Stimulated activated CD8-positive, alpha-beta memory T cell treated with anti-CD3 and anti-CD28 coated beads, Interleukin-12 subunit alpha, Interleukin-12 subunit beta, amount 100 ng/mL, for 24 hours (primary cell): ENCODE measurements around the gene GGA2.
"Not testable (repeated sequence)": the region's sequence is repeated elsewhere in the genome, so short reads cannot be mapped to it uniquely, and the experiment has no call there.

Experiments
- DNase-seq: peaks from one replicate; pipeline ENCODE4 v3.0.0-alpha.2; 2020; ENCODE audit errors: extremely low read depth

Gene GGA2

GRCh38 chr16:23469814-23470213 lies 40.5 kb downstream of the GGA2 start:
- DNase-seq: no peak

DNA sequence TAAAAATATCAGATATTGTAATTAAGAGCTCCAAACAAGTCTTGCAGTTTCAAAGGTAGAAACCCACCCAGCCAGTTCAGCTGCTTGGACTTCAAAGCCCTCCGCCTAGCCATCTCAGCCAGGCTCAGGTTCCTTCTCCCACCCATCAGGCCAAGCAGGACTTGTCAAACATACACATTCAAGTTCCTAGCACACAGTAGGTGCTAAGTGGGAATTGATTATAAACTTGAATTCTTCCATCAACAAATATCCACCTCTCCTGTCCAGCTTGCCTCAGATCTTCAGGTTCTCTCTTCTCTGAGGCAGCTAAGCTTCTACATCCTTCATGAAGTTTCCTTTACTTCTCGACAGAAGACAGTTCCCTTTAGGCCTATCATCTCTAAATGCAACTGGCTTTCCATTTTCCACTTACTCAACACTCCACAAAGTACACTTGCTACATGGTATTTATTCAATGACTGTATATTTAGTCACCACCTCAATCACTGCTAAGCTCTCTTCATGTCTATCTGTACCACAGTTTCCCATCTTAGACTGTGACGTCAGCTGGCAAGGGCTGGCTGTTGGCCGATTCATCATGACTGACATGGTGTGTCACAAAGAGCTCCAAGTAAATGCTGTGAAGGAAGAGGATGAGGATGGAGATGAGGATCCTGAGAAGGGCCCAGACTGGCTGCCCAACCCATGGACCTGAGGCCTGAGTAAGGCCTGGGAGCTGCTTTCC lies 44.0 kb downstream of the GGA2 start:
- DNase-seq: no peak

- no peak for DNase-seq
These were observed 45.1 kb downstream of the GGA2 start for GRCh38 chr16:23465179-23465578.

DNA sequence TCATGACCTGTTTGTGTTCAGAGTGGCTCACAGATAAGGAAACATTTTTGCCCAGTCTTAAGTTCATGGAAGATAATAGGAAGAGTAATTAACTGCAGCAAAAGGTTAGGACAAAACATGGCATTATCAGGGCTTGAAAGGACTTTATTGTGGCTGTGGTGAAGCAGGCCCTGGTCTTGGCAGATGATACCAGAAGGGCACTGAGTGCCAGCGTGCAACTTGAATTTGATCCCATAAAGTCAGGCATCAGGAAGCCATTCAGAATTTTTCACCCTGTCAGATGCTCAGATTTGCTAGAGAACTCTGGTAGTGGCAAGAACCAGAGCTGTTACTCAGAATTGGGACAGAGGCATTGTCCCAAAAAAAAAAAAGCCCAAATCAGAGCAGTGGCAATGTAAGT lies 46.1 kb downstream of the GGA2 start:
- no peak for DNase-seq

DNA sequence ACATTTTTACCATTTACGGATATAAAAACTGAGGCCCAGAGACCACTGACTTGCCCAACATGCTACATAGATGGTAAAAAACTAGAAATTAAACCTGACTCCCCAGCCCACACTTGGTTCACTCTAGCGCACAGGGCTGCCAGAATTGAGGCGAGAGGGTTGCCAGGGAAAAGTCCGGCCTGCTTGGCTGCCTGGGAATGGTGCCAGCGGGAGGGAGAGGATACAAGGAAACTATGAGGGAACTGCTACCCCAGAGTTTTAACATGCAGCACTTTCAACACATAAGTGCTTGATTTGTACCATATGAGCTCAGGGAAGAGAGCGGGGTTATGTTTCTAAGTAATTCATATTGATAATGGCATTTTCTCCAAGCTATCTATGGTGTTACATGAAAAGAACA lies 47.3 kb downstream of the GGA2 start:
- DNase-seq: not testable (repeated sequence)

DNA sequence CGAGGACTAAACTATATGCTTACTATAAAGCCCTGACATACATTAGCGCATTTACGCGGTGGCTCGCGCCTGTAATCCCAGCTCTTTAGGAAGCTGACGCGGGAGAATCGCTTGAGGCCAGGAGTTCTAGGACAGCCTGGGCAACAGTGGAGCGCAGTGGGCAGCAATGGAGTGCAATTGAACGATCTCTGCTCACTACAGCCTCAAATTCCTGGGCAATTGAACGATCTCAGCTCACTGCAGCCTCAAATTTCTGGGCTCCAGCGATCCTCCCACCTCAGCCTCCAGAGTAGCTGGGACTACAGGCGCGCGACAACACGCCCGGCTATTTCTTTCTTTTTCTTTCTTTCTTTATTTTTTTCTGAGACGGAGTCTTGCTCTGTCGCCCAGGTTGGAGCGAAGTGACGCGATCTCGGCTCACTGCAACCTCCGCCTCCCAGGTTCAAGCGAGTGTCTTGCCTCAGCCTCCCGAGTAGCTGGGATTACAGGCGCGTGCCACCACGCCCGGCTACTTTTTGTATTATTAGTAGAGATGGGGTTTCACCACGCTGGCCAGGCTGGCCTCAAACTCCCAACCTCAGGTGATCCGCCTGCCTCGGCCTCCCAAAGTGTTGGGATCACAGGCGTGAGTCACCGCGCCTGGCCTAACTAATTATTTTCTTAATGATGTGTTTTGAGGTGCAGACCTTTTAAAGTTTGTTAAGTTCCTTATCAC lies 56.8 kb downstream of the GGA2 start:
- DNase-seq: no peak

- peak; percentile 66 for DNase-seq
These were observed 57.5 kb downstream of the GGA2 start, which contains the start of gene COG7 for GRCh38 chr16:23452572-23453337. Gene COG7, minus strand, starts transcription at chr16:23453189. Its CDS starts 195 bp downstream, at chr16:23452994.

DNA sequence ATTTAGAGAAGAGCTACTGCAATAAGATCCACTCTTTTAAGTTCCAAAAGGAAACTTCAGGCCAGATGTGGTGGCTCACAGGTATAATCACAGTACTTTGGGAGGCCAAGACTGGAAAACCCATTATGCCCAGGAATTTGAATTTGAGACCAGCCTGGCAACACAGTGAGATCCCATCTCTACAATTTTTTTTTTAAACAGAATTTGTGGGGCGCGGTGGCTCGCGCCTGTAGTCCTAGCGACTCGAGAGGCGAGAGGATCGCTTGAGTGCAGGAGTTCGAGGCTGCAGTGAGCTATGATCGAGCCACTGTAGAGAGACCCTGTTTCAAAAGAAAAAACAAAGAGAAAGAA lies 58.1 kb downstream of the GGA2 start:
- DNase-seq: no peak

GRCh38 chr16:23448392-23448791 lies 61.9 kb downstream of the GGA2 start:
- no peak for DNase-seq

DNA sequence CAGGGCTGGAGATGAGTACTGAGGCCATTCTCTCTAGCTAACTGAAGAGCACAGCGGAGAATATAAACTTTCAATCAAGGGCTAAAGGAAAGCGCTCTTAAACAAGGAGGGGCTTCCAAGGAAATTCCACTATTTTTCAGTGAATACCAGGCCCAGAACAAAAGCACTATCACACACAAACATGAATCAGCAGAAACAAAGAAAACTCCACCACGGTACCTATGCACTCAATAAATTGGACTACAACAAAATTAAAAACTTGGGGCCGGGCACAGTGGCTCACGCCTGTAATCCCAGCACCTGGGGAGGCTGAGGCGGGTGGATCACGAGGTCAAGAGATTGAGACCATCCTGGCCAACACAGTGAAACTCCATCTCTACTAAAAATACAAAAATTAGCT lies 72.8 kb downstream of the GGA2 start:
- DNase-seq: not testable (repeated sequence)

DNA sequence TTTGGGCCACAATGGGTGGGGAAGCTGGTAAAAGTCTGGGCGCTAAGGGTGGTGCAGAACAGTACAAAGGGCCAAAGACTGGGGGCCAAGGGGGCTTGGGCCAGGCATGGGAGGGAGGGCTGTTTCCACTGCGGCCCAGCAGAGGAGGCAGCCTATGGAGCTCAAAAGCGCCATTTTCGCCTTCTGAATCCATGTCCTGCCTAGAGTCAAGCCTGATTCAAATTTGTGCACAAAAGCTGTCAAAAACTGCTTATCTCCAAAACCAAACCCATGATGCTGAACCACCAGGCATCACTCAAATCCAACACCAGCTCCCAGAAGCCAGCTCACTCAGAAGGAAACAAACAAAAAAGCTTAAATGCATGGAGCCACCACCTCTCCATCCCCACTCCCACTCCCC lies 73.3 kb downstream of the GGA2 start:
- DNase-seq: no peak

GRCh38 chr16:23435500-23435899 lies 74.8 kb downstream of the GGA2 start:
- peak; percentile 12 for DNase-seq

DNA sequence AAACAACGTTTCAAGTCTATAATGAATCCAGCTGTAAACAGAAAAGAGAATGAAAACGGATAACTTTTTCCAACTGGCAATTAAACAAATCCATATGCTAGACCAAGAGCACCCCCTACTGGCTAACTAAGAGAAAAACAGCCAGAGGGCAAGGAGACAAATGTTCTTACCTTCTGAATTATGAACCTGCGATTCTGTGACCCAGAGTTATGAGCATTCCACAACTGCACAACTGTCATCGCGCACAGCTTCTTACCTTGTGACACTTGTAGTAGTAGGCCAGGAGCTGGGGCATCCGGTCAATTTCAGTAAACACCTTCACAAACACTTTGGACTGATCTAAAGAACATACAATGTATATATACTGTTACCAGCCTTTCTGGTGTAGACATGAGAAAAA lies 75.9 kb downstream of the GGA2 start:
- DNase-seq: no peak

DNA sequence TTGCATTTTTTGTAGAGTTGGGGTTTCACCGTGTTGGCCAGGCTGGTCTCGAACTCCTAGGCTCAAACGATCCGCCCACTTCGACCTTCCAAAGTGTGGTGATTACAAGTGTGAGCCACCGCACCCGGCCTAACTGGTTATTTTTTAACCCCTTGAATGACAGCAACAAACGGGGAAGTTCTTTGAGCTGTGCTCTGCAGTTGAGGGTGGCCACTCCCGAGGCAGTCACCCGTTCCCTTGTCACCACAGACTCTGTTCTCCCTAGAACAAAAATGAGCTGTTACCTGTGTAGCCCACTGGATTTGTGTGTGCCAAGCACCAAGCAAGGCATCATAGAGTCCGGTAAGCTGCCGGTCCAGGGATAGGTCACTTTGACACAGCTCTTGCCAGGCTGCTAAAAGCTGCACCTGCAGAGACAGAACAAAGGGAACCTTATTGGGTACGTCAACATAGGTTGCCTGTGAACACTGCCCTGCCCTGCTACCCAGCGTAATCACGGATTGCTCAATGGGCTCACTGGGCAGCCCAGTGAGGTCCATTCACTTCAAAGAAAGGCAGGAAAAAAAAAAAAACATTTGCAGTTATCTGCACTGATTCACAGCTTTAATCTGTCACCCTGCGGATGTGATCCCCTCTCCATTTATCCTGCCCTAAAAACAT lies 76.9 kb downstream of the GGA2 start:
- DNase-seq: no peak

DNA sequence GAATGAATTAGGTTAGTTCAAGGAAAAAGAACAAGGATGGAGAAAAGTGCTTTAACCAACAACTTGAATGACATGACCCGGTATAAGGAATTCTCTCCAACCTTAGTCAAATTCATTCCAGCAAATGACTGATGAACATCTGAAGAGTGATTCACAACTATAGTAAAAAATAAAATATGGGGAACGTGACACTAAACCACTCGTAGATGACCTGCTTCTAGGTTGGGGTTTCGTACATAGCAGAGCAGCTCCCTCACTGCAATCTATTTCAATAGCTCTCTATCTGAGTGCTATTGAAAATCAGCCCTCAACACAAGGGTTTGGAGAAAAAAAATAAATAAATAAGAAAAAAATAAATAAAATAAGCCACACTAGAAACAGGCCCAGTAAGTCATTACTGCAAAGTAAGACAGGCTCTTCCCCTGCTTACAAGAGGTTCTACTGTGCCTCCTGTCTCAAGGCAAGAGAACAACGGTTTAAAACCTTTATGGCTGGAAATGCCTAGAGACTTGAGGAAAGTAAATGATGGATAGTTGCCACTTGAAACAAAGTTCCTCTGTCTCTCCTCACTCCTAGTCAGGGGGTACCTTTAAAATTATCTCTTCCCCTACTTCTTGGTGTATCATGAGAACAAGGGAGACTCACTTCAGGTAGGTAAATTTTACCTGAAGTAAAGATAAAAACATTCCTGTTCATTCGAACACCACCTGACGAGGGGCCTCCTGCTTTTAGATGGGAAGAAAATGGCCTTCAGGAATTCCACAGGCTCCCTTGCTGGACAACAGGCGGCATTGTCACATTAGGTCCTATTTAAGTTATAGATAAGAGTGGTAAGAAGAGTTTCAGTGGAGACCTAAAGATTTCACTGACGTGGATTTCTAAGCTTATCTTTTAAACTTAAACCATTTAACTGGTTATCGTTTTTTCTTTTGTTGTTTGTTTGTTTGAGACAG lies 77.8 kb downstream of the GGA2 start:
- no peak for DNase-seq

GRCh38 chr16:23428351-23428750 lies 81.9 kb downstream of the GGA2 start:
- no peak for DNase-seq

- no peak for DNase-seq
These were observed 85.9 kb downstream of the GGA2 start for GRCh38 chr16:23424292-23424958.

DNA sequence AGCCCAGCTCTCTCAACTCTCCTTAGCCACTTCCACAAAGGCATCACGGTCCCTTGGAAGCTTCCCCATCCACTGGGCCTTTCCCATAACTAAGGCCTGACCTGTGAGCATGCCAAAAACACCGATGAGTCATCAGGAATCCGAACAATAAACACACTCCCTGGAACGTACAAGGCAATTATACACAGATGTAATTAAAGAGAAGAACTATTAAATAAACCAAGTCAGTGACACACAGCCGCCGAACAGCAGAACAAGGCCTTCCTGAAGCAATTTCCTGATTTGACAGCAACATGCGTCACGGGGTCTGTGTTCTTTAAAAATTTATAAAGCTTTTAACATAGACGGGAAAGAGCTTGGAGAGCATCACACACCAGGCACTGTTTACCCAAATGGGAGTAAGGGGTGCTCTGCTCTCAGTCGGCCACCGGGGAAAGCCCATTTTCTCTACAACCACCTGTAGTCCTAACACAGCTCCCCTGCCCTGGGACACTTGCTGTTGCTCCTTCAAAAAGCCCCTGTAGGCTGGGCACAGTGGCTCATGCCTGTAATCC lies 86.7 kb downstream of the GGA2 start:
- no peak for DNase-seq

GRCh38 chr16:23420011-23420410 lies 90.3 kb downstream of the GGA2 start:
- DNase-seq: no peak

- no peak for DNase-seq
These were observed 93.5 kb downstream of the GGA2 start for GRCh38 chr16:23416816-23417215.
